Activated CD4-positive, alpha-beta T cell treated with anti-CD3 and anti-CD28 coated beads, Interleukin-2, Interleukin-6, amounts not matched to agents 100 ng/mL and 50 ng/mL, durations not matched to agents 16 hours and 8 hours (primary cell): ENCODE measurements around the gene KCNB1.
"Not testable (repeated sequence)": the region's sequence is repeated elsewhere in the genome, so short reads cannot be mapped to it uniquely, and the experiment has no call there.

Experiments used
- DNase-seq: peaks from one replicate; pipeline ENCODE4 v3.0.0-alpha.2; 2020

The KCNB1 gene

GRCh38 chr20:49430320-49430719 lies 52.1 kb downstream of the KCNB1 start:
- no peak for DNase-seq

- no peak for DNase-seq
Measured at GRCh38 chr20:49427751-49428518, 54.5 kb downstream of the KCNB1 start.

GRCh38 chr20:49426873-49427272 lies 55.6 kb downstream of the KCNB1 start:
- no peak for DNase-seq

GRCh38 chr20:49426395-49426794 lies 56.1 kb downstream of the KCNB1 start:
- no peak for DNase-seq

- no peak for DNase-seq
Measured at GRCh38 chr20:49424536-49424935, 57.9 kb downstream of the KCNB1 start.

- no peak for DNase-seq
Measured at GRCh38 chr20:49422161-49422560, 60.3 kb downstream of the KCNB1 start.

- no peak for DNase-seq
Measured at GRCh38 chr20:49420811-49421295, 61.6 kb downstream of the KCNB1 start.

GRCh38 chr20:49420292-49420691 lies 62.2 kb downstream of the KCNB1 start:
- no peak for DNase-seq

GRCh38 chr20:49419785-49420184 lies 62.7 kb downstream of the KCNB1 start:
- no peak for DNase-seq

- no peak for DNase-seq
Measured at GRCh38 chr20:49418809-49419208, 63.7 kb downstream of the KCNB1 start.

- no peak for DNase-seq
Measured at GRCh38 chr20:49417843-49418555, 64.5 kb downstream of the KCNB1 start.

- DNase-seq = no peak
Measured at GRCh38 chr20:49415668-49416044, 66.8 kb downstream of the KCNB1 start.

GRCh38 chr20:49415005-49415667 lies 67.3 kb downstream of the KCNB1 start:
- DNase-seq = no peak

GRCh38 chr20:49413677-49414076 lies 68.8 kb downstream of the KCNB1 start:
- no peak for DNase-seq

GRCh38 chr20:49412953-49413352 lies 69.5 kb downstream of the KCNB1 start:
- no peak for DNase-seq

- no peak for DNase-seq
Measured at GRCh38 chr20:49412254-49412653, 70.2 kb downstream of the KCNB1 start.

GRCh38 chr20:49411221-49411925 lies 71.1 kb downstream of the KCNB1 start:
- DNase-seq = no peak

GRCh38 chr20:49409975-49410621 lies 72.4 kb downstream of the KCNB1 start:
- DNase-seq = not testable (repeated sequence)

GRCh38 chr20:49409302-49409974 lies 73.0 kb downstream of the KCNB1 start:
- DNase-seq = no peak

- DNase-seq = no peak
Measured at GRCh38 chr20:49408509-49409104, 73.9 kb downstream of the KCNB1 start.

- DNase-seq = no peak
Measured at GRCh38 chr20:49406666-49407065, 75.8 kb downstream of the KCNB1 start.

- no peak for DNase-seq
Measured at GRCh38 chr20:49405696-49406095, 76.8 kb downstream of the KCNB1 start.
